PC-3 (cell line): Measurements from ENCODE around the gene CAPN12. TPM values are rescaled to one million over a fixed set of nuclear protein-coding genes. Genes with fewer than 3 reads are reported as not detected.
A peak's percentile ranks its signal among the peaks of the same experiment; 100 is the strongest.

ENCODE experiments used
- ATAC-seq: fragments of 200-7000 bp; cut with Tn5 transposase; 2 replicates; pipeline ENCODE4 v1.9.1; 2020; ENCODE audit warnings: mild to moderate bottlenecking, moderate library complexity
- BruUV-seq: library from RNA; stranded (reverse); fragments of 400-500 nt; replicated peaks from 2 replicates; lab custom pipeline; 2021; lab: Mats Ljungman, UMichigan
- CTCF ChIA-PET: fragments of 300-600 bp; sonication (Branson Sonifier 250); formaldehyde crosslinking; loops from one replicate; lab custom pipeline; 2022; ENCODE audit warnings: antibody characterized with exemption; lab: Charles Lee
- POLR2A ChIA-PET: fragments of 300-600 bp; sonication (Branson Sonifier 250); formaldehyde crosslinking; loops from one replicate; lab custom pipeline; 2022; ENCODE audit warnings: antibody characterized with exemption; ENCODE audit not compliant: unreplicated experiment; lab: Charles Lee
- DNase-seq: peaks from one replicate; pipeline ENCODE4 v3.0.0-alpha.2; 2015
- H2AFZ ChIP-seq: fragments of 300-600 bp; sonication (generic); 2 replicates; pipeline ENCODE4 v1.6.0; 2016; ENCODE audit warnings: antibody characterized with exemption, low read length
- H3F3A ChIP-seq: fragments of 300-600 bp; sonication (generic); one replicate; pipeline ENCODE4 v1.6.0; 2017; ENCODE audit warnings: antibody characterized with exemption, low read length, control low read depth, mild to moderate bottlenecking; ENCODE audit not compliant: unreplicated experiment
- H3K27ac ChIP-seq: fragments of 300-600 bp; sonication (generic); 2 replicates; pipeline ENCODE4 v1.5.1; 2016; ENCODE audit warnings: mild to moderate bottlenecking, low read length
- H3K27me3 ChIP-seq: fragments of 300-600 bp; sonication (generic); 2 replicates; pipeline ENCODE4 v1.6.1; 2016; ENCODE audit warnings: low read length, mixed read lengths
- H3K36me3 ChIP-seq: fragments of 300-600 bp; sonication (generic); 2 replicates; pipeline ENCODE4 v1.6.1; 2016; ENCODE audit warnings: low read depth, mixed run types, low read length, mixed read lengths
- H3K4me1 ChIP-seq: fragments of 300-600 bp; sonication (generic); 2 replicates; pipeline ENCODE4 v1.5.1; 2016; ENCODE audit warnings: low read length; ENCODE audit not compliant: insufficient read depth
- H3K4me2 ChIP-seq: fragments of 300-600 bp; sonication (generic); 2 replicates; pipeline ENCODE4 v1.6.0; 2016; ENCODE audit warnings: low read length
- H3K4me3 ChIP-seq: fragments of 300-600 bp; sonication (generic); 2 replicates; pipeline ENCODE4 v1.5.1; 2016; ENCODE audit warnings: mild to moderate bottlenecking, low read length, mixed read lengths
- H3K79me2 ChIP-seq: fragments of 300-600 bp; sonication (generic); 2 replicates; pipeline ENCODE4 v1.6.1; 2017; ENCODE audit warnings: low read length, mixed read lengths
- H3K9ac ChIP-seq: fragments of 300-600 bp; sonication (generic); 2 replicates; pipeline ENCODE4 v1.6.0; 2016; ENCODE audit warnings: mild to moderate bottlenecking, low read length
- H3K9me2 ChIP-seq: fragments of 300-600 bp; sonication (generic); replicated peaks from 2 replicates; pipeline ENCODE4 v1.6.1; 2016; ENCODE audit warnings: mixed run types, low read length, mixed read lengths
- H3K9me3 ChIP-seq: fragments of 300-600 bp; sonication (generic); 2 replicates; pipeline ENCODE4 v1.6.1; 2016; ENCODE audit warnings: low read length, mixed read lengths
- H4K20me1 ChIP-seq: fragments of 300-600 bp; sonication (generic); 2 replicates; pipeline ENCODE4 v1.6.1; 2016; ENCODE audit warnings: low read length, mixed read lengths
- CTCF ChIP-seq: fragments of 300-600 bp; sonication (generic); conservative IDR thresholded peaks from 2 replicates; pipeline ENCODE4 v1.5.1; 2017; ENCODE audit warnings: antibody characterized with exemption, low read depth, mild to moderate bottlenecking, low read length
- EZH2 ChIP-seq: fragments of 300-600 bp; sonication (generic); IDR thresholded peaks from one replicate; pipeline ENCODE4 v1.6.1; 2017; ENCODE audit warnings: antibody characterized with exemption, mild to moderate bottlenecking, low read length; ENCODE audit not compliant: unreplicated experiment
- EZH2phosphoT487 ChIP-seq: fragments of 300-600 bp; sonication (generic); IDR thresholded peaks from 2 replicates; pipeline ENCODE4 v1.6.1; 2018; ENCODE audit warnings: mild to moderate bottlenecking, antibody characterized with exemption, low read length, borderline replicate concordance
- intact Hi-C: fragments of 100-400 bp; cut with micrococcal nuclease; formaldehyde crosslinking; loops from 2 replicates; pipeline ENCODE4 v1.9.0; 2023
- total RNA-seq: library from RNA; depleted of rRNA; stranded (reverse); fragments of >200 nt; gene quantifications from 2 replicates; pipeline ENCODE4 v1.2.3, GENCODE V29; 2014

Gene CAPN12
- total RNA-seq, 1 experiment from 2014 or later: 3.8 TPM

DNA sequence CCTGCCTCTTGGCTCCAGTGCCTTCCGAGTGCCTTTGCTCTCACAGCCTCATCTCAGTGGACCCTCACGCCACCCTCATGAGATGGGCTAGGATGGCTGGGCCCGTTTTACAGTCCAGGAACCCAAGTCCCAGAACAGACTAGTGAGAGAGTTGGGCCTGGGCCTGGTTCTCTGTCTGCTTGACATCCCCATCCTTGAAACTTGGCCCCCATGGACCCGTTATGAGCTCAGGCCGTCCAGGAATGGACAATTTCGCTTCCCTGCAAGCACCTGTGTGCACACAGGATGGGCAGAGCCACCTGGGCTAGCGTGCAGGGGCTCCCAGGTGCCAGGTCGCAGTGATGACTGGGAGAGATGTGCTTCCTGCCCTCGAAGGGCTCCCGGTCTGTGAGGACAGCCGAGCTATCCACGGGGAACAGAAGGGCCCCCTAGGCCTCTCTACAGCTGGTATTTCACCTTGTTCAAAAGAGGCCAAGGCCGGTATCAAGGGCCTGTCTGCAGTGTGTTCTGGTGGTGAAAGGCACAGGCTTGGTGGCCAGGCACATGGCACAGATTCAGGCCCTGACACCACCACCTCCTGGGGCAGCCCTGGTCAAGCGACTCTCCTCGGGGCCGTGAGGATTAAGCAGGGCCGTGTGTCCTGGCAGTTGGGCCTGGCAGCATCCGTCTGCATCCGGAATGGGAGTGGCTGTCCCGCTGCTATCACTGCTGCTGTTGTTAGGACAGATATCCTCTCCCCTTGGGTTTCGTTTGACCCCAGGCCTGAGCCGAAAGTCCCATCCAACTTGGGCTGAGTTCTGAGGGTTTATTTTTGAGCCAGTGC, 38.9 kb downstream of the CAPN12 start:
- H2AFZ ChIP-seq: no peak overlapping the region
- TF ChIP-seq EZH2: no peak
- TF ChIP-seq EZH2phosphoT487: no peak
- no peak for TF ChIP-seq CTCF
- H3K9me2 ChIP-seq: no peaks in the 10 kb centered on the region
- no peaks in the 10 kb centered on the region for H3K27me3 ChIP-seq
- H3K9ac ChIP-seq: no peak overlapping the region
- H3F3A ChIP-seq: peaks cover 3% of the 10 kb centered on the region
- ATAC-seq (no peak), DNase-seq (no peak)
- CTCF ChIA-PET: no interaction called here
- peak overlapping the region; percentile 81; the same call in 1 of the 2 replicates for H3K27ac ChIP-seq
- peaks cover 84% of the 10 kb centered on the region for H3K36me3 ChIP-seq
- H3K4me1 ChIP-seq: peaks cover 22% of the 10 kb centered on the region
- H3K9me3 ChIP-seq: no peaks in the 10 kb centered on the region
- no peak overlapping the region for H3K4me2 ChIP-seq
- no peak overlapping the region for H3K4me3 ChIP-seq
- POLR2A ChIA-PET: no interaction called here
- intact Hi-C loops: loop anchor here (10.0 kb wide), 1 partner anchor 51 kb away; no protein-coding TSS in a partner anchor
- no TSS peak for BruUV-seq
- no peaks in the 10 kb centered on the region for H4K20me1 ChIP-seq
- peaks cover 58% of the 10 kb centered on the region for H3K79me2 ChIP-seq

DNA sequence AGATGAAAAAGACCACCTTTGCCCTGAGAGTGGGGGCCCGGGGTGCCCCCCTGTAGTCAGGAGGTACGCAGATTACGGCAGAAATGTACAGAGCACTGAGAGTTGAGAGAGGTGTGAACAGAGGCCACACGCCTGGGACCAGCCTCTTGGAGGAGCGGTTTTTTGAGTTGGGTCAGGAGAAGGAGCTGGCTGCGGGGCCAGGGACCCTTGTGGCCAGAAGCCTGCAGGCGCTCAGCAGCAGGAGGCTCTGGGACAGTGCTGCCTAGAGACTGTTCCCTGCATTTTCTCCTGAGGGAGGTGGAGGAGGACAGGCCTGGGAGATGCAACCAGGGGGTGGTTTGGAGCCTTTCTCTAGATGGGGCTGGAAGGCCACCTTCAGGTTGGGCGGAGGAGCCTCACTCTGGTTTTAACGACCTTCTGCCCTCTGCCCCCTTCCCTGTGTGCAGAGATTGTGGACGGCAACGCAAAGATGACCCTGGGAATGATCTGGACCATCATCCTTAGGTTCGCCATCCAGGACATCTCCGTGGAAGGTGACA, 39.7 kb downstream of the CAPN12 start:
- no peak for DNase-seq
- no peak for TF ChIP-seq EZH2
- TF ChIP-seq EZH2phosphoT487: no peak
- TF ChIP-seq CTCF: no peak
- no peak overlapping the region for H3K27ac ChIP-seq
- no peak overlapping the region for H3K9ac ChIP-seq
- no peak overlapping the region for H3K4me2 ChIP-seq
- peaks cover 22% of the 10 kb centered on the region for H3K4me1 ChIP-seq
- peaks cover 76% of the 10 kb centered on the region for H3K36me3 ChIP-seq
- H2AFZ ChIP-seq: no peak overlapping the region
- POLR2A ChIA-PET: no interaction called here
- CTCF ChIA-PET: no interaction called here
- H3K9me3 ChIP-seq: no peaks in the 10 kb centered on the region
- H3K4me3 ChIP-seq: no peak overlapping the region
- no peaks in the 10 kb centered on the region for H3K27me3 ChIP-seq
- no peaks in the 10 kb centered on the region for H4K20me1 ChIP-seq
- no peak for ATAC-seq
- peaks cover 66% of the 10 kb centered on the region for H3K79me2 ChIP-seq
- intact Hi-C loops: loop anchor here (10.0 kb wide), 1 partner anchor 50 kb away; no protein-coding TSS in a partner anchor
- BruUV-seq: no TSS peak
- H3K9me2 ChIP-seq: no peaks in the 10 kb centered on the region
- peaks cover 3% of the 10 kb centered on the region for H3F3A ChIP-seq
